HCT116 (cell line): ENCODE measurements around the gene NUMB. TPM values are rescaled to one million over a fixed set of nuclear protein-coding genes. Genes with fewer than 3 reads are reported as not detected.

ENCODE experiments used
- ATAC-seq: fragments of 200-7000 bp; cut with Tn5 transposase; 2 replicates; pipeline ENCODE4 v1.9.1; 2020; ENCODE audit warnings: mild to moderate bottlenecking, moderate library complexity
- BruUV-seq: library from RNA; stranded (reverse); fragments of 400-500 nt; replicated peaks from 2 replicates; lab custom pipeline; 2021; lab: Mats Ljungman, UMichigan
- CTCF ChIA-PET: fragments of 300-600 bp; sonication (Branson Sonifier 250); formaldehyde crosslinking; loops from one replicate; lab custom pipeline; 2021; ENCODE audit warnings: antibody characterized with exemption; lab: Charles Lee
- POLR2A ChIA-PET: fragments of 300-600, 350-600 bp; sonication (Branson Sonifier 250); formaldehyde crosslinking; loops from one replicate; lab custom pipeline; 2021; ENCODE audit warnings: antibody characterized with exemption; lab: Charles Lee
- RAD21 ChIA-PET, 2 experiments: fragments of 300-600 bp; sonication (Branson Sonifier 250); formaldehyde crosslinking; loops; one replicate each; lab custom pipeline; 2023; ENCODE audit warnings: low total read pairs in 2 of 2; ENCODE audit not compliant: uncharacterized antibody in 2 of 2, unreplicated experiment in 2 of 2, low non-redundant PET in 1 of 2; lab: Charles Lee
- DNase-seq: peaks from one replicate; pipeline ENCODE4 v3.0.0-alpha.2; 2010; ENCODE audit warnings: low read depth, low spot score
- H2AFZ ChIP-seq: fragments of 200-600 bp; shearing (Covaris generic), sonication (generic); 2 replicates; pipeline ENCODE4 v1.6.1; 2017; ENCODE audit warnings: low read depth, mixed run types, mixed read lengths, antibody characterized with exemption, low read length; ENCODE audit not compliant: poor library complexity, severe bottlenecking
- H3K27ac ChIP-seq: 2 replicates; pipeline ENCODE4 v1.5.1; 2012; ENCODE audit warnings: low read depth, low read length
- H3K27me3 ChIP-seq: fragments of 200-600 bp; sonication (generic); 2 replicates; pipeline ENCODE4 v1.6.1; 2016; ENCODE audit warnings: mixed run types, low read length, mixed read lengths; ENCODE audit not compliant: insufficient read depth
- H3K36me3 ChIP-seq, 2 experiments: fragments of 200-500 bp in 1 of 2; fragments of 200-600 bp in 1 of 2; sonication (Bioruptor generic) in 1 of 2; sonication (generic) in 1 of 2; 2 replicates each; pipeline versions ENCODE4 v1.5.1 to v1.6.1; 2014 to 2016; ENCODE audit warnings: low read length in 2 of 2, inconsistent platforms in 1 of 2, mixed read lengths in 1 of 2, mixed run types in 1 of 2; ENCODE audit not compliant: insufficient read depth in 2 of 2, control insufficient read depth in 1 of 2
- H3K4me1 ChIP-seq, 2 experiments: fragments of 200-600 bp in 1 of 2; sonication (generic) in 1 of 2; 2 replicates each; pipeline versions ENCODE4 v1.5.1 to v1.6.1; 2012 to 2017; ENCODE audit warnings: low read length in 2 of 2, inconsistent platforms in 1 of 2, mild to moderate bottlenecking in 1 of 2, mixed read lengths in 1 of 2, mixed run types in 1 of 2, moderate library complexity in 1 of 2; ENCODE audit not compliant: insufficient read depth in 2 of 2, control insufficient read depth in 1 of 2
- H3K4me2 ChIP-seq: fragments of 200-600 bp; sonication (generic); 2 replicates; pipeline ENCODE4 v1.6.1; 2017; ENCODE audit warnings: mixed run types, low read length, mixed read lengths
- H3K4me3 ChIP-seq, 2 experiments: fragments of 200-600 bp in 1 of 2; sonication (generic) in 1 of 2; replicated peaks in 1 of 2; 2 replicates each; pipeline ENCODE4 v1.5.1; 2011 to 2016; ENCODE audit warnings: low read length in 2 of 2, control low read depth in 1 of 2, low read depth in 1 of 2, mild to moderate bottlenecking in 1 of 2, mixed read lengths in 1 of 2, mixed run types in 1 of 2
- H3K79me2 ChIP-seq: fragments of 200-600 bp; sonication (generic); 2 replicates; pipeline ENCODE4 v1.6.1; 2017; ENCODE audit warnings: mild to moderate bottlenecking, mixed run types, low read length, moderate library complexity, mixed read lengths; ENCODE audit not compliant: insufficient read depth
- H3K9ac ChIP-seq: fragments of 200-600 bp; sonication (generic); 2 replicates; pipeline ENCODE4 v1.6.1; 2016; ENCODE audit warnings: low read length, mixed read lengths
- H3K9me2 ChIP-seq: fragments of 200-600 bp; sonication (generic), shearing (Covaris generic); 2 replicates; pipeline ENCODE4 v1.6.1; 2017; ENCODE audit warnings: mixed run types, mild to moderate bottlenecking, moderate library complexity; ENCODE audit not compliant: insufficient read depth
- H3K9me3 ChIP-seq, 2 experiments: fragments of 200-500 bp in 1 of 2; fragments of 200-600 bp in 1 of 2; sonication (Bioruptor generic) in 1 of 2; sonication (generic) in 1 of 2; 2 replicates each; pipeline ENCODE4 v1.6.1; 2014 to 2017; ENCODE audit warnings: low read length in 2 of 2, mixed read lengths in 2 of 2, inconsistent platforms in 1 of 2, low read depth in 1 of 2, mild to moderate bottlenecking in 1 of 2, mixed run types in 1 of 2, moderate library complexity in 1 of 2; ENCODE audit not compliant: control insufficient read depth in 1 of 2, insufficient read depth in 1 of 2
- H4K20me1 ChIP-seq: fragments of 200-600 bp; sonication (generic), shearing (Covaris generic); 2 replicates; pipeline ENCODE4 v1.6.1; 2017; ENCODE audit warnings: mixed run types, mild to moderate bottlenecking, moderate library complexity; ENCODE audit not compliant: insufficient read depth
- ATF3 ChIP-seq: IDR thresholded peaks from 2 replicates; pipeline ENCODE4 v1.6.1; 2012
- CBX3 ChIP-seq: IDR thresholded peaks from 2 replicates; pipeline ENCODE4 v1.6.1; 2012; ENCODE audit warnings: low read depth
- CEBPB ChIP-seq: IDR thresholded peaks from 2 replicates; pipeline ENCODE4 v1.6.1; 2012; ENCODE audit warnings: low read depth
- CTCF ChIP-seq, 3 experiments: fragments of 200-600 bp in 1 of 3; sonication (generic) in 1 of 3; IDR thresholded peaks in 2 of 3; conservative IDR thresholded peaks in 1 of 3; 2 replicates each; pipeline ENCODE4 v1.5.1; 2012 to 2017; ENCODE audit warnings: low read depth in 2 of 3, low read length in 2 of 3, antibody characterized with exemption in 1 of 3, borderline replicate concordance in 1 of 3, control low read depth in 1 of 3, mild to moderate bottlenecking in 1 of 3, mixed read lengths in 1 of 3, mixed run types in 1 of 3, moderate library complexity in 1 of 3; ENCODE audit not compliant: insufficient read depth in 1 of 3
- EGR1 ChIP-seq: IDR thresholded peaks from 2 replicates; pipeline ENCODE4 v1.6.1; 2012; ENCODE audit warnings: low read depth
- ELF1 ChIP-seq: IDR thresholded peaks from 2 replicates; pipeline ENCODE4 v1.6.1; 2012; ENCODE audit warnings: low read depth, borderline replicate concordance
- FOSL1 ChIP-seq: IDR thresholded peaks from 2 replicates; pipeline ENCODE4 v1.6.1; 2012; ENCODE audit warnings: low read depth
- JUND ChIP-seq: IDR thresholded peaks from 2 replicates; pipeline ENCODE4 v1.6.1; 2012
- POLR2A ChIP-seq: IDR thresholded peaks from 2 replicates; pipeline ENCODE4 v1.7.0; 2011; ENCODE audit warnings: borderline replicate concordance; ENCODE audit not compliant: insufficient read depth, insufficient read length; ENCODE audit errors: extremely low read depth
- SIN3A ChIP-seq: IDR thresholded peaks from 2 replicates; pipeline ENCODE4 v1.6.1; 2012; ENCODE audit warnings: low read depth
- SP1 ChIP-seq: IDR thresholded peaks from 2 replicates; pipeline ENCODE4 v1.6.1; 2012; ENCODE audit warnings: low read depth
- YY1 ChIP-seq: IDR thresholded peaks from 2 replicates; pipeline ENCODE4 v1.6.1; 2011; ENCODE audit warnings: low read length, low read depth, moderate library complexity, mild to moderate bottlenecking; ENCODE audit not compliant: insufficient replicate concordance; ENCODE audit errors: extremely low read depth
- ZBTB33 ChIP-seq: IDR thresholded peaks from 2 replicates; pipeline ENCODE4 v1.6.1; 2011; ENCODE audit warnings: mild to moderate bottlenecking, low read length, moderate library complexity; ENCODE audit not compliant: insufficient replicate concordance; ENCODE audit errors: extremely low read depth
- ZFX ChIP-seq: fragments of 450-650 bp; IDR thresholded peaks from 2 replicates; pipeline ENCODE4 v1.6.1; 2017
- ZNF274 ChIP-seq: fragments of 200-500 bp; sonication (Bioruptor generic); IDR thresholded peaks from 2 replicates; pipeline ENCODE4 v1.6.1; 2014; ENCODE audit warnings: mild to moderate bottlenecking, low read depth, low read length, inconsistent platforms
- intact Hi-C: fragments of 100-400 bp; cut with micrococcal nuclease; formaldehyde crosslinking; loops from 2 replicates; pipeline ENCODE4 v1.10.0; 2022
- total RNA-seq: library from RNA; stranded (reverse); gene quantifications from one replicate; pipeline ENCODE4 v1.2.1, GENCODE V29; 2021; ENCODE audit not compliant: unreplicated experiment

The NUMB gene
- total RNA-seq, 1 experiment from 2014 or later, result 43.0 TPM

GRCh38 chr14:73427516-73428264, 30.7 kb downstream of the NUMB start:
- ChIA-PET POLR2A (no interaction called here), RAD21 (no interaction called here), CTCF (interaction anchor here (1.0 kb wide), 2 partner anchors 81 to 132 kb away, joined by 3 to 4 read pairs; no protein-coding TSS in a partner anchor)
- Histone ChIP-seq H4K20me1 (no peaks in the 10 kb centered on the region), H3K4me3 (no peak overlapping the region), H3K4me1 (no peaks in the 10 kb centered on the region), H3K36me3 (no peaks in the 10 kb centered on the region), H3K9me2 (no peaks in the 10 kb centered on the region), H3K9ac (no peak overlapping the region), H2AFZ (no peak overlapping the region), H3K9me3 (no peaks in the 10 kb centered on the region), H3K79me2 (peaks cover 11% of the 10 kb centered on the region; the same call in 1 of the 2 replicates), H3K27me3 (no peaks in the 10 kb centered on the region), H3K27ac (no peak overlapping the region), H3K4me2 (no peak overlapping the region)
- no peak for TF ChIP-seq ZNF274
- TF ChIP-seq SIN3A, result no peak
- no peak for TF ChIP-seq ELF1
- no peak for TF ChIP-seq ATF3
- TF ChIP-seq JUND, result no peak
- no peak for TF ChIP-seq ZFX
- no peak for TF ChIP-seq CEBPB
- BruUV-seq, result no TSS peak
- intact Hi-C loops, result no loop called here
- DNase-seq, result no peak
- no peak for ATAC-seq

GRCh38 chr14:73426877-73427276, 31.5 kb downstream of the NUMB start:
- ChIA-PET CTCF (no interaction called here), POLR2A (no interaction called here)
- intact Hi-C loops, result no loop called here

More at GRCh38 chr14:73426877-73427276, 31.5 kb downstream of the NUMB start:
- Histone ChIP-seq H3K9ac (no peak overlapping the region), H3K9me2 (no peaks in the 10 kb centered on the region), H3K36me3 (no peaks in the 10 kb centered on the region), H3K4me3 (no peak overlapping the region), H3K27ac (no peak overlapping the region), H3K9me3 (no peaks in the 10 kb centered on the region), H3K27me3 (no peaks in the 10 kb centered on the region), H3K4me2 (no peak overlapping the region), H4K20me1 (no peaks in the 10 kb centered on the region), H3K4me1 (no peaks in the 10 kb centered on the region), H3K79me2 (peaks cover 11% of the 10 kb centered on the region), H2AFZ (no peak overlapping the region)
- DNase-seq (no peak), ATAC-seq (no peak)
- RAD21 ChIA-PET, result interaction anchor here in 1 of 2 experiments (0.6 kb wide), 1 partner anchor 826 kb away, joined by 3 read pairs; no protein-coding TSS in a partner anchor
- TF ChIP-seq ZBTB33 (no peak), SP1 (no peak), YY1 (no peak), CBX3 (no peak), FOSL1 (no peak), JUND (no peak), EGR1 (no peak), ZFX (no peak), CEBPB (no peak), POLR2A (no peak), CTCF (IDR thresholded peaks at IDR 0.05 in 2 of 3, conservative IDR thresholded peaks at IDR 0.05 in 1 of 3; ENCODE audit: borderline replicate concordance in 1 of 3, insufficient read depth in 1 of 3, low read depth in 2 of 3, low read length in 2 of 3) (no peak), ELF1 (no peak)
- no TSS peak for BruUV-seq
